CD14-positive monocyte (primary cell): ENCODE results near the gene CAND1. TPM values are rescaled to one million over a fixed set of nuclear protein-coding genes. Genes with fewer than 3 reads are reported as not detected.

ENCODE experiments used
- DNase-seq, 3 donors: peaks; one replicate each; pipeline ENCODE4 v3.0.0-alpha.2; 2011 to 2022
- H2AFZ ChIP-seq: 2 replicates; pipeline ENCODE4 v1.6.0; 2012; ENCODE audit warnings: mild to moderate bottlenecking, low read depth, low read length, inconsistent platforms; ENCODE audit not compliant: insufficient read depth, poor library complexity, severe bottlenecking
- H3K27ac ChIP-seq, 2 donors: 1 replicate in 1 of 2; 2 replicates in 1 of 2; pipeline ENCODE4 v1.5.1; 2012 to 2013; ENCODE audit warnings: low read length in 2 of 2, control low read depth in 1 of 2, inconsistent platforms in 1 of 2, low read depth in 1 of 2, mild to moderate bottlenecking in 1 of 2
- H3K27me3 ChIP-seq, 2 donors: one replicate each; pipeline versions ENCODE4 v1.6.0 to v1.6.1; 2011 to 2013; ENCODE audit warnings: low read length in 2 of 2; ENCODE audit not compliant: control insufficient read depth in 2 of 2, insufficient read depth in 2 of 2
- H3K36me3 ChIP-seq, 2 donors: replicated peaks in 1 of 2; 1 replicate in 1 of 2; 2 replicates in 1 of 2; pipeline versions ENCODE4 v1.5.1 to v1.6.1; 2012 to 2013; ENCODE audit warnings: low read length in 2 of 2, control low read depth in 1 of 2, inconsistent platforms in 1 of 2, mild to moderate bottlenecking in 1 of 2; ENCODE audit not compliant: insufficient read depth in 2 of 2, control insufficient read depth in 1 of 2
- H3K4me1 ChIP-seq, 2 donors: 1 replicate in 1 of 2; 2 replicates in 1 of 2; pipeline versions ENCODE4 v1.5.1 to v1.6.1; 2012 to 2013; ENCODE audit warnings: low read length in 2 of 2, control low read depth in 1 of 2, inconsistent platforms in 1 of 2, mild to moderate bottlenecking in 1 of 2, moderate library complexity in 1 of 2; ENCODE audit not compliant: insufficient read depth in 2 of 2, control insufficient read depth in 1 of 2
- H3K4me2 ChIP-seq: replicated peaks from 2 replicates; pipeline ENCODE3; 2012; ENCODE audit warnings: low read length, moderate library complexity, mild to moderate bottlenecking; ENCODE audit not compliant: poor library complexity, severe bottlenecking; ENCODE audit errors: extremely low read depth
- H3K4me3 ChIP-seq, 3 experiments: fragments of 200-600 bp in 1 of 3; sonication (generic) in 1 of 3; replicated peaks in 1 of 3; 1 replicate in 2 of 3; 2 replicates in 1 of 3; pipeline ENCODE4 v1.5.1; 2011 to 2013; ENCODE audit warnings: low read length in 3 of 3, mild to moderate bottlenecking in 3 of 3, control low read depth in 2 of 3, low read depth in 2 of 3, inconsistent platforms in 1 of 3, moderate library complexity in 1 of 3
- H3K79me2 ChIP-seq: 2 replicates; pipeline ENCODE4 v1.6.0; 2012; ENCODE audit warnings: mild to moderate bottlenecking, control low read depth, inconsistent platforms, low read length, moderate library complexity; ENCODE audit not compliant: insufficient read depth
- H3K9ac ChIP-seq: 2 replicates; pipeline ENCODE4 v1.6.0; 2017; ENCODE audit warnings: low read length, mild to moderate bottlenecking; ENCODE audit not compliant: insufficient read depth, poor library complexity, severe bottlenecking
- H3K9me3 ChIP-seq, 2 donors: replicated peaks in 1 of 2; 1 replicate in 1 of 2; 2 replicates in 1 of 2; pipeline versions ENCODE4 v1.5.1 to v1.6.1; 2012 to 2013; ENCODE audit warnings: low read length in 2 of 2, control low read depth in 1 of 2; ENCODE audit not compliant: control insufficient read depth in 1 of 2, insufficient read depth in 1 of 2
- H4K20me1 ChIP-seq: 2 replicates; pipeline ENCODE4 v1.6.0; 2012; ENCODE audit warnings: mild to moderate bottlenecking, low read length, control low read depth, moderate library complexity; ENCODE audit not compliant: insufficient read depth
- H3K27ac Mint-ChIP-seq, 7 donors: one replicate each; pipeline ENCODE4 v1.8.0; 2020; ENCODE audit warnings: mild to moderate bottlenecking in 7 of 7, mixed read lengths in 7 of 7, moderate library complexity in 6 of 7, inconsistent platforms in 2 of 7
- H3K27me3 Mint-ChIP-seq, 3 donors: one replicate each; pipeline ENCODE4 v1.8.0; 2021 to 2022; ENCODE audit warnings: low read depth in 3 of 3, mild to moderate bottlenecking in 3 of 3, mixed read lengths in 3 of 3, moderate library complexity in 3 of 3, inconsistent platforms in 1 of 3
- H3K36me3 Mint-ChIP-seq, 2 donors: one replicate each; pipeline ENCODE4 v1.8.0; 2020; ENCODE audit warnings: mixed read lengths in 2 of 2, inconsistent platforms in 1 of 2, mild to moderate bottlenecking in 1 of 2
- H3K4me1 Mint-ChIP-seq: one replicate; pipeline ENCODE4 v1.8.0; 2020; ENCODE audit warnings: mild to moderate bottlenecking, mixed read lengths
- H3K4me3 Mint-ChIP-seq, 2 donors: one replicate each; pipeline ENCODE4 v1.8.0; 2020; ENCODE audit warnings: mild to moderate bottlenecking in 2 of 2, mixed read lengths in 2 of 2, moderate library complexity in 1 of 2
- H3K9me3 Mint-ChIP-seq, 7 donors: one replicate each; pipeline ENCODE4 v1.8.0; 2020 to 2022; ENCODE audit warnings: mixed read lengths in 7 of 7, mild to moderate bottlenecking in 6 of 7, moderate library complexity in 6 of 7, inconsistent platforms in 2 of 7
- WGBS: methylation state at CpG from one replicate; pipeline ENCODE4 v1.1.5; 2013; ENCODE audit warnings: missing lambda C conversion rate; ENCODE audit not compliant: insufficient coverage; 5-methylcytosine and 5-hydroxymethylcytosine counted together
- intact Hi-C, 2 donors: fragments of 100-400 bp; cut with micrococcal nuclease; formaldehyde crosslinking; loops; one replicate each; pipeline versions ENCODE4 v1.15.0 to v1.15.1; 2023
- polyA plus RNA-seq, 3 donors: library from polyadenylated mRNA; depleted of rRNA in 1 of 3; unstranded in 2 of 3; stranded (reverse) in 1 of 3; fragments of 300-500 nt in 2 of 3; fragments of >200 nt in 1 of 3; fragmentation: Illumina TruSeq in 2 of 3; gene quantifications; 1 replicate in 2 of 3; 2 replicates in 1 of 3; pipeline ENCODE4 v1.2.3, GENCODE V29; 2012 to 2021
- TF ChIP-seq, protein P1 (sequence below): fragments of 200-600 bp; IDR thresholded peaks from one replicate; pipeline ENCODE4 v1.8.0; 2022; ENCODE audit warnings: antibody characterized with exemption, mild to moderate bottlenecking

Gene CAND1
- polyA plus RNA-seq, 3 donors = 12.3 to 29.4 (median 20.9) TPM

- intact Hi-C loops = no loop called here
- DNase-seq = no peak
- Mint-ChIP-seq H3K27ac (no peak overlapping the region), H3K36me3 (peaks cover 77 to 91% of the 10 kb centered on the region in 2 donors), H3K4me1 (no peaks in the 10 kb centered on the region), H3K4me3 (no peak overlapping the region), H3K27me3 (no peaks in the 10 kb centered on the region), H3K9me3 (no peaks in the 10 kb centered on the region)
- Histone ChIP-seq H3K4me3 (no peak overlapping the region), H3K36me3 (peaks cover 95 to 99% of the 10 kb centered on the region in 2 donors), H3K27ac (no peak overlapping the region), H4K20me1 (no peaks in the 10 kb centered on the region), H3K9ac (no peak overlapping the region), H2AFZ (no peak overlapping the region), H3K79me2 (no peaks in the 10 kb centered on the region), H3K9me3 (no peaks in the 10 kb centered on the region), H3K4me2 (no peak overlapping the region), H3K4me1 (no peaks in the 10 kb centered on the region), H3K27me3 (no peaks in the 10 kb centered on the region)
- no CpG with 5 or more reads among the region's 2 CpGs for WGBS
- TF ChIP-seq, protein P1, sequence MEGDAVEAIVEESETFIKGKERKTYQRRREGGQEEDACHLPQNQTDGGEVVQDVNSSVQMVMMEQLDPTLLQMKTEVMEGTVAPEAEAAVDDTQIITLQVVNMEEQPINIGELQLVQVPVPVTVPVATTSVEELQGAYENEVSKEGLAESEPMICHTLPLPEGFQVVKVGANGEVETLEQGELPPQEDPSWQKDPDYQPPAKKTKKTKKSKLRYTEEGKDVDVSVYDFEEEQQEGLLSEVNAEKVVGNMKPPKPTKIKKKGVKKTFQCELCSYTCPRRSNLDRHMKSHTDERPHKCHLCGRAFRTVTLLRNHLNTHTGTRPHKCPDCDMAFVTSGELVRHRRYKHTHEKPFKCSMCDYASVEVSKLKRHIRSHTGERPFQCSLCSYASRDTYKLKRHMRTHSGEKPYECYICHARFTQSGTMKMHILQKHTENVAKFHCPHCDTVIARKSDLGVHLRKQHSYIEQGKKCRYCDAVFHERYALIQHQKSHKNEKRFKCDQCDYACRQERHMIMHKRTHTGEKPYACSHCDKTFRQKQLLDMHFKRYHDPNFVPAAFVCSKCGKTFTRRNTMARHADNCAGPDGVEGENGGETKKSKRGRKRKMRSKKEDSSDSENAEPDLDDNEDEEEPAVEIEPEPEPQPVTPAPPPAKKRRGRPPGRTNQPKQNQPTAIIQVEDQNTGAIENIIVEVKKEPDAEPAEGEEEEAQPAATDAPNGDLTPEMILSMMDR = no peak
Observed at GRCh38 chr12:67306712-67307111, 37.6 kb downstream of the CAND1 start.

- Histone ChIP-seq H2AFZ (no peak overlapping the region), H3K9ac (no peak overlapping the region), H3K9me3 (no peaks in the 10 kb centered on the region), H3K4me2 (no peak overlapping the region), H3K79me2 (no peaks in the 10 kb centered on the region), H3K27ac (no peak overlapping the region), H3K36me3 (peaks cover 41 to 68% of the 10 kb centered on the region in 2 donors), H3K27me3 (no peaks in the 10 kb centered on the region), H3K4me1 (no peaks in the 10 kb centered on the region), H3K4me3 (no peak overlapping the region), H4K20me1 (no peaks in the 10 kb centered on the region)
- Mint-ChIP-seq H3K4me3 (no peak overlapping the region), H3K36me3 (peaks cover 43 to 56% of the 10 kb centered on the region in 2 donors), H3K27ac (no peak overlapping the region), H3K27me3 (no peaks in the 10 kb centered on the region), H3K4me1 (no peaks in the 10 kb centered on the region), H3K9me3 (no peaks in the 10 kb centered on the region)
- no CpG with 5 or more reads among the region's 1 CpG for WGBS
- TF ChIP-seq, protein P1 = no peak
- intact Hi-C loops = no loop called here
- DNase-seq = no peak
Observed at GRCh38 chr12:67315661-67316060, 46.5 kb downstream of the CAND1 start.
